ENCODE results near the gene GIGYF2.
A peak's percentile ranks its signal among the peaks of the same experiment; 100 is the strongest.

Gene GIGYF2

DNA sequence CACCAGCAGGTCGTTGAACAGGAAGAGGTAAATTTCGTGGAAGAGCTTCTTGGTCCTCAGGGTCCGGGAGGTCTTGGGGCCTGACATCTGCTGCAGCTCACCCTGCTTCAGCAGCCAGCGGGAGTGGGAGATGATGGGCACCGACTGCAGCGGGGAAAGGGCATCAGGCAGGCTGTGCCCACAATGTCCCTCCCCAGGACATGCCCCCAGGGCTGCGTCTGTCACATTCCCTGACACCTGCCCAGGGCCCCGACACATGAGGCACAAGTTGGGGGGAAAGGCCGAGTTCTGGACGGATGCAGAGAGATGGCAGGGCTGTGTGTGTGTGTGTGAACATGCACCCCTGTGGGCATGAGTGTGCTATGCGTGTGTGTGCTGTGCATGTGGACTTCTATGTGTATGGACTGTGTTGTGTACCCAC, 186.9 kb downstream of the GIGYF2 start:
- DNase-seq, result no peak

DNA sequence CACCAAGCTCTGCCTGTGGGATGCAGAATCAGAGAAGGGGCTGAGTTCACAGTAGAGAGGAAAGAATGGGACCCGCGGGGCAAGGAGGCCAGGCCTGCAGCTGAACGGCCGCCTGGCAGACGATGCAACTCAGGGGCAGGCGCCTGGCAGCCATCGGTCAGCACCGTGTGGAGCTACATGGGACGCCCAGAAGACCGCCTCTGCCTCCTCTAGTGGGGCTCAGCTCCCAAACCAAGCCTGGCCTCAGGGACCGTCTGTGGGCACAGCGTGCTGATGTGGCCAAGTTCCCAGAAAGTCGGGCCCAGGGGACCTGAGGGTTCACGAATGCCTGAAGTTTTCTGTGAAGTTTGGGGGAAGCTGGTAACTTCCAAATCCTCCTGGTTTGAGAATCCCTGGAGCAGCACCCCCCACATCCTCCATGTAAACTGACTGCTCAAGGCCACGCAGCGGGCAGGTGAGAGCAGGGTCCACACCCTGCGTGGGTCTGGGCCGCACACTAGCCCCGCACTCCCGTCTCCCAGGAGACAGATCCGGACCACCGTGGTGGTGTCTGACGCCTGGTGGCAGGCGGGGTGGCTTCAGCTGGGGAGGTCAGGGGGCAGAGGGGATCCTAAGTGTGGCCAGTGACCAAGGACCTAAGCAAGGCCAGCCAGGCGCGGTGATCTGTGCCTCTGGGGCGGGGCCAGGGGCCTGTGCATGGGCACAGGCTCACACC, 187.6 kb downstream of the GIGYF2 start:
- no peak for DNase-seq

DNA sequence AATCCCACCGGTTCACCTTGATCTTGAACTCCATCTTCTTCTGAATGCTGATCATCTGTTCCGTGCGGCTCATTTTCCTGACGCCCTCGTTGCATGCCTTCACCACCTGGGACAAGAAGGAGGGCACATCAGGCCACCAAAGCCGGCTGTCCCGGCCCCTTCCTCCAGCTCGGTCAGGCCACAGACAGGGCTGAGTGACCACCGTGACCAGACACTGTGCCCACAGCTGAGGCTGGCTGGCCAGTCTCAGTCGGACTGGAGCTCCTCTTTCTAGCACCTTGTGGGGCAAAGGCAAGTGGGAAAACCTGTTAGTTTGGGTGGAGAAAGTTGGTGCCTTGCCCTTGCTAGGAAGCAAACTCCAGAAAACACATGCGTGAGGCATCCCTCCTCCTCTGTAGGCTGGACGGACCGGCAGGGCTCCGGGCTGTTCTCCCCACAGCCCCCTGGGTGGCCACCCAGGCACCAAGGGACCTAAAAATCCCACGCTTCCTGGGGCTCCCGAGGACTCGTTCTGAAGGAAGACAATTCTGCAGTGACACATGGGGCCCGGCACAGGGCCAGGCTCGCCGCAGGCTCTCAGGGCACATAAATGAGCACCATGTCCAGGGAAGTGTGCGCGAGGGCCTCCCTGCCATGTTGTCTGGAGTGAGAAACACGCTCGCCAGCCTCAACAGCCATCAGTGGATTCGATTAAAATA, 188.3 kb downstream of the GIGYF2 start:
- DNase-seq, result no peak

DNA sequence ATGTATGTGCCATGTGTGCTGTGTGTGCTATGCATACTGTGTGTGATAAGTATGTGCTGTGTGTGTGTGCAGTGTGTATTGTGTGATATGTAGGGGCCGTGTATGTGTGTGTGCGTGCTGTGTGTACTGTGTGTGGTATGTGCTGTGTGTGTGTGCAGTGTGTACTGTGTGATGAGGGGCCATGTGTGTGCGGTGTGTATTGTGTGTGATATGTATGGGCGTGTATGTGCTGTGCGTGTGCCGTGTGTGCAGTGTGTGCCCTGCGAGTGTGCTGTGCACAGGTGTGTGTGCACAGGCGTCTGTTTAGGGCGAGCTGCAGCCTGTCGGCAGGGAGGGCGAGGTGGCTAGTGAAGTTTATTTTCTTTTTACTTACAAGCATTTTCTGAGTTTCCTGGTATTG, 189.0 kb downstream of the GIGYF2 start:
- no peak for DNase-seq

DNA sequence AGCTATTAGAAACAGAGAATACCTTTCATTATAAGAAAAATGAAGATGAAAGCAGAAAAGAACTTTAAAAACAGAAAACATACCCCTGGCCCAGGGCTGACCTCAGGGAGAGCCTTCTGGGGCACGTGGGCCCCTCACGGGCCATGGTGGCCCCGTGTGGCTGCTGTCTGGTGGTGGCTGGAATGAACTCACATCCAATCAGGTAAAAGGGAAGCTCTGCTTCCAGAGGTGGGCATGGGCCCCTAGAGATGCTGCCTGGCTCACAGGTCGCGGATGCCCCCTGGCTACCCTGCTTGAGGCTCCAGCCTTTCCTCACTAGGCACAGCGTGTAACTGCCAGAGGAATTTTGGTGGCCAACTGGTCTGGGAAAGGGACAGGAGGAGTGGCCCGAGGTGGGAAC, 189.5 kb downstream of the GIGYF2 start:
- no peak for DNase-seq

DNA sequence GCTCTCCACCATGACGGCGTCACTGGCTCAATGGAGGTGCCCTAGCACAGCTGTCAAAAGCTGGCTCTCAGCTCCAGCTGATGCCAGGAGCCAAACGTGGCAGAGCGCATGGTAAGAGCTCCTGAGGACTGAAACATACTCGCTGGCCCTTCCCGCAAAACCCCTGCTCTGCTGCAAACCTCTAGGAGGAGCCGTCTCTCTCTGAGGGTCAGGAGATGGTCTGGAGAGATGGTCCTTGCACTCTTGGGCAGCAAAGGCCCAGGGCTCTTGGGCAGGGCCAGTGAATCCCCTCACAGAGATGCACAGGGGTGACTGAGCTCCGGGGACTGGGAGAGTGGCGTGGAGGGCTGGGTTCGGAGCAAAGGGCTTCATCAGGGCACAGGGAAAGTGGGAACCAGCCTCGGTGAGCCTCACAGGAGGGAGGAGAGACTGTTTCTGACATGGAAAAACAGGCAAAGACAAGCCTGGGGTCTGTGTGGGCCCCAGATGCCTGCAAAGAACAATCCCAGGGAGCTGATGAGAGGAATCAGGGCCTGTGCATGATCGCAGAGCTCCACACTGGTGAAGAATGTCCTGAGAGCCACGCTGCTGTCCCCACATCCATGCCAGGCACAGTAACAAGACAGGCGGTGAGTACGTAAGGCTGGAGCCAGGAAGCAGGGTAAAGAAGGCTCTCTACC, 190.2 kb downstream of the GIGYF2 start:
- DNase-seq, result no peak

DNA sequence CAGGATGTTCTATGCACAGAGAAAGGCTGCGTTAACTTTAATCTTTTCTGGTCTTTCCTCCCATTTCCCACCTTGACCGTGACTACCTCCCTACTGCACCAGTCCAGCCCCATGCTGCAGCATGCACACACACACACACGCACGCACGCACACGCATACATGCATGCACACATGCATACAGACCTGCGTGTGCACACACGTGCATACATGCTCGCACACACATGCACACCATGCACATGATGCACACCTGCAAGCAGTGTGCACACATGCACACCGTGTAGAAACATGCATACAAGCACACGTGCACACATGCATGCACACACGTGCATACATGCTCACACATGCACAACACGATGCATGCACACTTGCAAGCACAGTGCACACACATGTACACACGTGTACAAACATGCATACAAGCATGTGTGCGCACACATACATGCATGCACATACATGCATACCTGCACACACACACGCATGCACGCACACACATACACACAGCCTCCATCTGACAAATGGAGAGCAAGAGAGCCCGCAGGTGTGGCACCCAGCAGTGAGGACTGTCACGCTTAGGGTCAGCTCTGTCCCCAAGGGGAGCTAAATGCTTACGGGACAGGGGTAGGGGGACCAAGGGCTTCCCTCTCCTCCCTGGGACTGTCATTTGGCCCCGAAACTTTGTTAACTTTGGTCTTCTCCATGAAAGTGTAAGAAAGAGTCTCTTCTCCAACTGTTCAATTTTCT, 191.1 kb downstream of the GIGYF2 start:
- DNase-seq, result no peak

DNA sequence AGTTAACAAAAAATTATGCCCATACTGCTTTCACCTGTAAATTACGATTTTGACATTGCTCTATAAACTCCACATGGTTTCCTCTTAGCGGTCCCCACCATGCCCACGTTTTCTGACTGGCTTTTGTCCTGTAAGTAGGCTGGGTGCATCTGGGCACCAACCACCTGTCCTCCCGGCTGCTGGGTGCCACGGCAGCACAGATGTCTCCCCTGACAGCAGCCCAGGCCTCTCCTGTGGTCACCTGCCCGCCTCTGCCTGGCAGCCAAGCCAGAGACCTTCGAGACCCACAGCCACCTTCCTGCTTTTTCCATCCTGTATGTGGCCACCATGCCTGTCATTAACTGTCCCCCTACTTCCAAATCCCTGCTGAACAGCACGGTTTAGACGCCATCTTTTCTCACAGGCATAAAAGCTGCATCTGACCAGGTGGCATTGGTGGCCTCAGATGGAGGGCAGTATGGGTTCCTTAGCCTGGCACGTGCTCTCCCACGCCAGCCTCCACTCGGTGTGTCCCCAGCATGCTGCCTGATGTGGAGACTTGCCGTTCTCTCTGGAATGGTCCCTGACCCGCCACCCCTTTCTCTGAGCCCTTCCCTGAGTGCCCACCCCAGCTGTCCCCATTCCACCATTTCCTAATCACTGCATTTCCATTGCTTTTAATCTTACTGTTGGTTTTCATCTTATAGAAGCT, 191.9 kb downstream of the GIGYF2 start:
- no peak for DNase-seq

DNA sequence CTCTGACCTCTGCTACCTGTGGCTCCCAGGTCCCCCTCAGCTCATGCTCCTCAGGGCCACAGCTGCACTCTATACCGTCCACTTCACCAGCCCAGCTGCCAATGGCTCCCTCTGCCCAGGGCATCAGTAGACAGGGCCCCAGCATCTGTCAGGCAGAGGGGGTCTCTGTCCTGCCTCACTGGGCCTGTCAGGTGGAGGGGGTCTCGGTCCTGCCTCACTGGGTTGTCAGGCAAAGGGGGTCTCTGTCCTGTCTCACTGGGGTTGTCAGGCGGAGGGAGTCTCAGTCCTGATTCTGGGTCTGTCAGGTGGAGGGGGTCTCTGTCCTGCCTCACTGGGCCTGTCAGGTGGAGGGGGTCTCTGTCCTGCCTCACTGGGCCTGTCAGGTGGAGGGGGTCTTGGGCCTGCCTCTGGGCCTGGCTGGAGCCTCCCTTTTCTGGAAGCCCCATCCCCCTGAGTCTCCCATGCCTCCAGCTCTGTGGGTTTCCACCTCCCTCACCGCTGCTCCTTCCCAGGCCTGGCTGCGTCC, 192.8 kb downstream of the GIGYF2 start:
- DNase-seq, result no peak

DNA sequence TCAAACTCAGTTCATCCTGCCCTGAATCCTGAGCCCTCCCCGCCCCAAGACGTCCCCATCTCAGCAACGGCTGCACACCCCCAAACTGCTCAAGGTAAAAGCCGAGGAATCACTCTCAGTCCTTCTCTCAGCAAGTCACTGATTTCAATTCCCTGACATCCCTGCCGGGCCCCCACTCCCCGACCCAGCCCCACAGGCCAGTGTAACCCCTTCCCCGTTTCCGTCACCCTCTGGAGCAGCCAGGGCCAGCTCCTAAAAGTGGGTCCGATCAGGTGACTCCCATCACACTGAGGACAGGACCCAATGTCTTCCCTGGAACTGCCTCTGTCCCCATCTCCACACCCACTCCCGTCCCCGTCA, 193.4 kb downstream of the GIGYF2 start:
- no peak for DNase-seq

DNA sequence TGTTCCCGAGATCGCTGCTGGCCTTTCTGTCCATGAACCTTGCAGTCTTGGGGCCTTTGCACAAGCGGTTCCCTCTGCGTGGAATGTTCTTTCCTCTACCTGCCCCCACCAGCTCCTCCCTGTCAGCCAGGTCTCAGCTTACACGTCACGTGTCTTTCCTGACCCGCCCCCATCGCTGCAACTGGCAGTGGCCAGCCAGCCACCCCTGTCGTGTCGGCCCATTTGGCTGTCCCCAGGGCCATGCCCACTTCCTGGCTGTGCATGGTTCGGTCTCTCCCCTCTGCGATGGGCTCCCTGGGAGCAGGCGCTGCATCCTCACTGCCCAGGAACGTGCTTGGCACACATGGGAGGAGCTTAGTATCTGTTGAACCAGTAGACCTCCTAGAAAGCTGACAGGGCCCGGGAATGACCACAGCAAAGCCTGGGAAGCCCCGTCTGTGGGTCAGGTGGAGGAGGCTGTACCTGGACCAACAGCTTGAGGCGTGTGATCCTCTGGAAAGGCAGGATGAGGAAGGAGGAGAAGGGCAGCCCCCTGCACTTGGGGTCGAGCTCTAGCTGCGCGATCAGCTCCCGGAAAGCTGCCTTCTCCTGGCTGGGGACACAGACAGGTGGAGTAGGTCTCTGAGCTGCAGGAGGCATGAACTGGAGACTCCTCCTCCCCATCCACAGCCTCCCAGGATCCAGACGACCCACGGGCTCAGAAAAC, 193.9 kb downstream of the GIGYF2 start:
- DNase-seq, result no peak

DNA sequence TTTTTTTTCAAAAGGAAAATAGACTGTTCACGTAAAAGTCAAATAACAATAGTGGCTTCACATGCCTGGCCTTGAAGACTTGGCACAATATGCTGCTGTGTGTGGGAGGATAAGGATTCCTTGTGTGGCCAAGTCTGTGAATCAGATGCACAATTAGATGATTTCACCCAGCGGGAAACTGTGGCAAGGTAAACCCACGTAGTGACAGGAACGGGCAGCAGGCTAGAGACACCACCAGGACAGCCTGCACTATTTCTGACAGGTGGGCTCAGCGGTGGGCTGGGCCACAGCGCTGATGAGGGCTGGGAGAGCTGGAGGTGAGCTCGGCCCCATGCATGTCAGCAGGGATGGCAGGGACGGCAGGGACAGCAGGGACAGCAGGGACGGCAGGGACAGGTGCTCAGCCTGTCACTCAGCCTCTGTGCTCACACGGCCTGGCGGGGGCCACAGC, 194.5 kb downstream of the GIGYF2 start:
- no peak for DNase-seq

DNA sequence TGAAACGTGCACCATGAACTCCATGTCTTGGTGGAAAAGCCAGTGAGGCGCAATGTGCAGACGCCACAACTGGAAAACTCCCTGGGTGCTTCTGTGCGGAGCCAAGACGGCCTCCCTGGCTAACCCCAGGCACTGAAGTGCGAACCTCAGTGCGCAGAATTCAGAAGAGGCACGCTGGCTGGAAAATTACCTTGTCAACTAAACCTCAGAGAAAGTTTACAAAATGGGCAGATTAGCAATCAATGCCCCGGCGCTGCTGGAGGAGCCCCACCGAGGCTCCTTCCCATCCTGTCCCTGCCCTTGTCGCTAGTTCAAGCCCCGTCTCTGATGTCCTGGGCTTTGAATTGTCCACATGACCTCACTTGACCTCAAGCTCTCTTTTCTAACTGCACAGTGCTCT, 195.1 kb downstream of the GIGYF2 start:
- no peak for DNase-seq

DNA sequence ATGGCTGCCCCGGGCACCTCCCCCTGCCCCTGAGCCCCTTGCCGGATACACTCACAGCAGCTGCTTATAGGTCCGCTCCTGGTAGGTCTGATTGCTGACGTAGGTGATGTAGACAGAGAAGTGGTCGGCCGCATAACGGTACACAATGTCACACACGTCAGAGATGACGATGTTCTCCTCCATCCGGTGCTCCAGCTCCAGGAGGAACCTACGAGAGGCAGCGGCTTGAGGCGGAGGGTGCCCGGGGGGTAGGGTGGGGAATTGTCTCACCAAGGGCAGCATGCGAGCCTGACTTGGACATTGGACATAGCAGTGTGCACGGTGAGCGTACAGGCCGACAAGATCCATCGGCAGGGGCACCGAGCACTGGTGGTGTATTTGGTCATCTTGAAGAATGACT, 195.7 kb downstream of the GIGYF2 start:
- DNase-seq, result no peak

DNA sequence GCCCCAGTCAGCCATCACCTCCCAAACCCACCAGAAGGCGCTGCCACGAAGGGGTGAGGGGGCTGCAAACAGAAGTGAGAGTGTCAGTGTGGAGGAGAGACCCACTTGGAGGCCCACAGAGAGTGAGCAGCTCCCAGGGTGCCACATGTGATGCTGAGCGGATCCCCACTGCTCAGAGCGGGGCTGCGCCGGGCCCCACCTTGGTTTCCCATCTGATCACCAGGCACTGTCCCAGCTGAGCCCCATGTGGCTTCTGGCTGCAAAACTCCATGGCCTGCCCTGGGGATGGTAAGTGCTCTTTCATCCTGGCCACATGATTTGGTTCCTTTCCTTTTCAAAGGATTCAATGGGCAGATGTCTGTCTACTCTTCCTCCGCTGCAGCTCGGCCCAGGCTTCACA, 196.7 kb downstream of the GIGYF2 start:
- DNase-seq, result no peak

DNA sequence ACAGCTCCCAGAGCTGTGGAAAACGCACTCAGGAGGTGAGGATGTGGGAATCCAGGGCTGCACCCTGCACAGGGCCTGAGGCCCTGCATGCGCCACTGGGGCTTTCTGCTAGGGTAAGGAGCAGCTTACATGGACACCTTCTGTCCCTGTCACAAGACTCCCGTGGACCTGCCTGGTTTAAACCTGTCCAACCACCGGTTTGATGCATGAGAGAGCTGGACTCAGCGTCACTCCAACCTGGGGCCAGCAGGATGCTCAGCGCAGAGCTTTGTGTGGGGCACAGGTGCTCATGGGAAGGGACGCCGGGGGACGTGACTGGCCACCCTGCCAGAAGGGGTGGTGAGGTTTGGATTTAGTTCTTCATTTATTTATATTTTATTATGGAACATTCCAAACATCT, 197.1 kb downstream of the GIGYF2 start:
- no peak for DNase-seq

DNA sequence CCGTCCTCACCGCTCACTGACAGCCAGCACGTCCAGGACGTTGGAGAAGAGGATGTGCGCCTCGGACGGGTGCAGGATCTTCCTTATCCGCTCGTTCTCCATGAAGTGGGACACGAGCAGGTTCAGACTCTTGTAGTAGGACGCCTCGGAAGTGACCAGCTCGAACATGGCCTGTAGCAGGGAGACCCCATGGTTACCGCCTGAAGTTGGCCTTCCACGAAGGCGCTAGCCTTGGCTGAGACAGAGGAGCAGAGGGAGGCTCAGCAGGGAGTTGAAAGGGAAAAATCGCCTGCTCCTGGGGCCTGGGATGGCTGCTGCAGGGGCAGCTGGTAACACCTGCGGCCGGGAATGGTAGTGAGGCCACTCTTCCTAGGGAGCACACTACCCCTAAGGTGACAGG, 197.6 kb downstream of the GIGYF2 start:
- DNase-seq, result no peak

DNA sequence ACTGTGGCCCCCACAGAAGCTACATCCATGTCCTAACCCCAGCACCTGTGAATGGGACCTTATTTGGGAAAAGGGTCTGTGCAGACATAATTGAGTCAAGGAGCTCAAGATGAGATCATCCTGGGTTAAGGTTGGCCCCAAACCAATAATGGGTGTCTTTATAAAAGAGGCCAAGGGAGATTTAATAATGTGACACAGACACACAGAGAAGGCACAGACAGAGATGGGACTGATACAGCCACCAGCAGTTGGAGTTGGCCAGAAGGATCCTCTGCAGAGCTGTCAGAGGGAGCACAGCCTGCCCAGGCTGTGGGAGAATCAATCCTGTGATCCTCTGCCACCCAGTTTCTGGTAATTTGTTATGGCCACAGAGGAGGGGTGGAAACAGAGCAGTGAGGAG, 199.0 kb downstream of the GIGYF2 start:
- no peak for DNase-seq

DNA sequence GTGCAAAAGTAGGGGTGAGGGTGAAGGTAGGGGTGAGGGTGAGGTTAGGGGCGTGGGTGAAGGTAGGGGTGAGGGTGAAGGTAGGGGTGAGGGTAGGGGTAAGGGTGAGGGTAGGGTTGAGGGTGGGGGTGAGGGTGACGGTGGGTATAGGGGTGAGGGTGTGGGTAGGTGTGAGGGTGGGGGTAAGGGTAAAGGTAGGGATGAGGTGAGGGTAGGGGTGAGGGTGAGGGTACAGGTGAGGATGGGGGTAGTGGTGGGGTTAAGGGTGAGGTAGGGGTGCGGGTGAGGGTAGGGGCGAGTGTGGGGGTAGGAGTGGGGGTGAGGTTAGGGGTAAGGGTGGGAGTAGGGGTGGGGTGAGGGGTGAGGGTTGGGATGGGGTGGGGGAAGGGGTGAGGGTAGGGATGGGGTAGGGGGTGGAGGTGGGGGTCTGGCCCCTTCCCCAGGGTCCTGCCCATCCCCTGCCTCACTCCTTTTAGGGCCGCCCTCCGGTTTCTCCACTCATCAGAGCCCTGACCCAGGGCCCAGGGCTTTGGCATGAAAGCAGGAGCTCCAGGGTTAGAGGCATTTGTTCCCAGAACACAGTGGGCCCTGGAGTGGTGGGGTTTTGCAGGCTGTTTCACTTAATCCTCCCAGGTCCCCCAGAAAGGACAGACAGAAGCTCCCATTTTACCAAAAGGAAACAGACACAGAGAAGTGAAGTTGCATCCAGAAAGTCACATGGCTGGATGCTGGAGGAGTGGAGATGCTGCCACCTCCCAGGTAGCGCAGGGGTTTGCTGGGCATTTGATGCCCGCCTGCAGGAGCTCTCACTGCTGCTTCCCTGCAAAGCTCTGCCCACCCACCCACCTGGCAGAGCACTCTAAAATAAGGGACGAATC, 199.8 kb downstream of the GIGYF2 start:
- DNase-seq, result no peak

DNA sequence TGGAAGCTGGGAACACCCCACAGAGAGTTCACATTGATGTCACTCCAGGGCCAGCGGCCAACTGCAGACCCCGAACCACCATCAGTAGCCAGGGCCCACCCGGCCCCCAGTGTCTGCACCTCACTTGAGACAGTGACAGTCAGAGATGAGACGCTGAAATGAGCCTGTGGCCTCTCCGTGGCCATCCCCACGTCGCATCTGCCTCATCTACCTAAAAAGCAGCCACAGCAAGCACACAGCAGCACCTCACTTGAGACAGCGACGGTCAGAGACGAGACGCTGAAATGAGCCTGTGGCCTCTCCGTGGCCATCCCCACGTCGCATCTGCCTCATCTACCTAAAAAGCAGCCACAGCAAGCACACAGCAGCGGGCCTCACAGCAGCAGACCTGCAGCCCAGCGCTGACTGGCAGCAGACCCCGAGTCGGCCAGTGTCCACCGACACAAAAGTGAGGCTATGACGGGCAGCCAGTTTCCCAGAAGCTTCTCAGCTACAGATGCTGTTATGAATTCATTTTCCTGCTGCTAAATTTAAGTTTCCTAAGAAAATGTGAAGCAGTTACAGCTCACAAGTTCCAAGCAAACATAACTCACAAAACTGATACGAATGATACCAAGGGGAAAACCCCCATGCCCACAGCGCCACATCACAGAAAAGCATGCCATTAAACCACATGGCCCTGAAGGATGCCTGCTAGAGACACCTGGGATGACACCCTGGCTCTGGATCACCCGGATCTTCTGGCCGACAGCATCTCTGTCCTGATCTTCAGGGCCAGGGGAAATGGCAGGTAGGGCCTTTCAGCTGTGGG, 200.7 kb downstream of the GIGYF2 start:
- DNase-seq, result peak; percentile 14
